Stimulated activated memory B cell treated with anti-CD40 and anti-IgM and Interleukin-4, amounts not matched to agents 10 μg/mL and 1 μg/mL and 100 μg/mL, for 72 hours (primary cell): ENCODE data around the gene VILL.
A peak's percentile ranks its signal among the peaks of the same experiment; 100 is the strongest.
"Not testable (repeated sequence)": the region's sequence is repeated elsewhere in the genome, so short reads cannot be mapped to it uniquely, and the experiment has no call there.

ENCODE experiments used
- ATAC-seq: fragments of 150-1000 bp; cut with Tn5 transposase; 2 replicates; pipeline ENCODE4 v1.10.0; 2021
- H3K27ac Mint-ChIP-seq: one replicate; pipeline ENCODE4 v1.8.0; 2022; ENCODE audit warnings: mild to moderate bottlenecking, mixed read lengths
- H3K27me3 Mint-ChIP-seq: one replicate; pipeline ENCODE4 v1.8.0; 2022; ENCODE audit warnings: mixed read lengths
- H3K36me3 Mint-ChIP-seq: one replicate; pipeline ENCODE4 v1.8.0; 2022; ENCODE audit warnings: mixed read lengths
- H3K4me1 Mint-ChIP-seq: one replicate; pipeline ENCODE4 v1.8.0; 2022; ENCODE audit warnings: mixed read lengths
- H3K4me3 Mint-ChIP-seq: one replicate; pipeline ENCODE4 v1.8.0; 2022; ENCODE audit warnings: mild to moderate bottlenecking, moderate library complexity, mixed read lengths
- H3K9me3 Mint-ChIP-seq: one replicate; pipeline ENCODE4 v1.8.0; 2022; ENCODE audit warnings: mixed read lengths

The VILL gene

GRCh38 chr3:37988376-37988775 is 2.2 kb upstream of the VILL start:
- H3K4me3 Mint-ChIP-seq, H3K27ac Mint-ChIP-seq, H3K4me1 Mint-ChIP-seq, H3K36me3 Mint-ChIP-seq, H3K9me3 Mint-ChIP-seq, ATAC-seq: not testable (repeated sequence)
- peaks cover 17% of the 10 kb centered on the region for H3K27me3 Mint-ChIP-seq

GRCh38 chr3:37988931-37989525 is 1.6 kb upstream of the VILL start:
- no peak for ATAC-seq
- Mint-ChIP-seq H3K4me3 (no peak overlapping the region), H3K27ac (no peak overlapping the region), H3K4me1 (peaks cover 9% of the 10 kb centered on the region), H3K27me3 (peaks cover 17% of the 10 kb centered on the region), H3K36me3 (no peaks in the 10 kb centered on the region), H3K9me3 (no peaks in the 10 kb centered on the region)

- ATAC-seq: no peak
- no peaks in the 10 kb centered on the region for H3K9me3 Mint-ChIP-seq
- H3K4me1 Mint-ChIP-seq: peaks cover 9% of the 10 kb centered on the region
- peaks cover 8% of the 10 kb centered on the region for H3K27me3 Mint-ChIP-seq
- H3K27ac Mint-ChIP-seq: no peak overlapping the region
- H3K36me3 Mint-ChIP-seq: no peaks in the 10 kb centered on the region
- H3K4me3 Mint-ChIP-seq: no peak overlapping the region
These were observed 635 bp upstream of the VILL start for GRCh38 chr3:37989821-37990480.

GRCh38 chr3:37991109-37991508 is 523 bp downstream of the VILL start:
- Mint-ChIP-seq H3K36me3 (no peaks in the 10 kb centered on the region), H3K27me3 (no peaks in the 10 kb centered on the region), H3K4me1 (peaks cover 19% of the 10 kb centered on the region), H3K9me3 (no peaks in the 10 kb centered on the region), H3K27ac (no peak overlapping the region), H3K4me3 (no peak overlapping the region)
- ATAC-seq: no peak

GRCh38 chr3:37991823-37992222 is 1.2 kb downstream of the VILL start:
- H3K36me3 Mint-ChIP-seq: peaks cover 7% of the 10 kb centered on the region
- no peak for ATAC-seq
- H3K27me3 Mint-ChIP-seq: no peaks in the 10 kb centered on the region
- H3K27ac Mint-ChIP-seq: no peak overlapping the region
- no peaks in the 10 kb centered on the region for H3K9me3 Mint-ChIP-seq
- H3K4me1 Mint-ChIP-seq: peaks cover 25% of the 10 kb centered on the region
- H3K4me3 Mint-ChIP-seq: no peak overlapping the region

GRCh38 chr3:37992271-37993066 is 1.9 kb downstream of the VILL start:
- Mint-ChIP-seq H3K36me3 (peaks cover 12% of the 10 kb centered on the region), H3K9me3 (no peaks in the 10 kb centered on the region), H3K27ac (no peak overlapping the region), H3K4me1 (peaks cover 29% of the 10 kb centered on the region), H3K4me3 (no peak overlapping the region), H3K27me3 (no peaks in the 10 kb centered on the region)
- ATAC-seq: no peak

GRCh38 chr3:37993067-37993455 is 2.5 kb downstream of the VILL start:
- Mint-ChIP-seq H3K4me3 (no peak overlapping the region), H3K27ac (peak overlapping the region; percentile 91), H3K9me3 (no peaks in the 10 kb centered on the region), H3K4me1 (peaks cover 32% of the 10 kb centered on the region), H3K36me3 (peaks cover 12% of the 10 kb centered on the region), H3K27me3 (no peaks in the 10 kb centered on the region)
- no peak for ATAC-seq

- H3K27ac Mint-ChIP-seq: peak overlapping the region; percentile 91
- ATAC-seq: no peak
- H3K27me3 Mint-ChIP-seq: no peaks in the 10 kb centered on the region
- peaks cover 12% of the 10 kb centered on the region for H3K36me3 Mint-ChIP-seq
- H3K4me1 Mint-ChIP-seq: peaks cover 36% of the 10 kb centered on the region
- peak overlapping the region; percentile 94 for H3K4me3 Mint-ChIP-seq
- no peaks in the 10 kb centered on the region for H3K9me3 Mint-ChIP-seq
These were observed 2.9 kb downstream of the VILL start for GRCh38 chr3:37993460-37993819.

- H3K9me3 Mint-ChIP-seq: no peaks in the 10 kb centered on the region
- H3K27ac Mint-ChIP-seq: peak overlapping the region; percentile 91
- peaks cover 41% of the 10 kb centered on the region for H3K4me1 Mint-ChIP-seq
- H3K4me3 Mint-ChIP-seq: peak overlapping the region; percentile 94
- ATAC-seq: peak; percentile 76
- no peaks in the 10 kb centered on the region for H3K27me3 Mint-ChIP-seq
- H3K36me3 Mint-ChIP-seq: peaks cover 12% of the 10 kb centered on the region
These were observed 3.4 kb downstream of the VILL start for GRCh38 chr3:37993820-37994638.

GRCh38 chr3:37994639-37994972 is 4.0 kb downstream of the VILL start:
- Mint-ChIP-seq H3K36me3 (peaks cover 15% of the 10 kb centered on the region), H3K4me1 (peaks cover 47% of the 10 kb centered on the region), H3K27me3 (no peaks in the 10 kb centered on the region), H3K9me3 (no peaks in the 10 kb centered on the region), H3K4me3 (peak overlapping the region; percentile 94), H3K27ac (peak overlapping the region; percentile 91)
- no peak for ATAC-seq

- peaks cover 58% of the 10 kb centered on the region for H3K4me1 Mint-ChIP-seq
- H3K9me3 Mint-ChIP-seq: no peaks in the 10 kb centered on the region
These were observed 5.4 kb downstream of the VILL start for GRCh38 chr3:37995652-37996641.

GRCh38 chr3:37996785-37997301 is 6.3 kb downstream of the VILL start:
- Mint-ChIP-seq H3K4me1 (peaks cover 58% of the 10 kb centered on the region), H3K9me3 (no peaks in the 10 kb centered on the region), H3K27me3 (no peaks in the 10 kb centered on the region), H3K27ac (no peak overlapping the region), H3K36me3 (peaks cover 28% of the 10 kb centered on the region), H3K4me3 (peak overlapping the region; percentile 2)
- ATAC-seq: peak; percentile 54

More at GRCh38 chr3:37995652-37996641, 5.4 kb downstream of the VILL start:
- no peak for ATAC-seq
- Mint-ChIP-seq H3K27me3 (no peaks in the 10 kb centered on the region), H3K27ac (no peak overlapping the region), H3K36me3 (peaks cover 26% of the 10 kb centered on the region), H3K4me3 (no peak overlapping the region)

- no peaks in the 10 kb centered on the region for H3K27me3 Mint-ChIP-seq
- H3K4me3 Mint-ChIP-seq: no peak overlapping the region
- ATAC-seq: no peak
- H3K27ac Mint-ChIP-seq: no peak overlapping the region
- H3K9me3 Mint-ChIP-seq: no peaks in the 10 kb centered on the region
- peaks cover 58% of the 10 kb centered on the region for H3K4me1 Mint-ChIP-seq
- H3K36me3 Mint-ChIP-seq: peaks cover 33% of the 10 kb centered on the region
These were observed 6.8 kb downstream of the VILL start for GRCh38 chr3:37997342-37997741.

- H3K36me3 Mint-ChIP-seq: peaks cover 36% of the 10 kb centered on the region
- no peak for ATAC-seq
- no peaks in the 10 kb centered on the region for H3K27me3 Mint-ChIP-seq
- H3K4me3 Mint-ChIP-seq: peak overlapping the region; percentile 79
- peak overlapping the region; percentile 94 for H3K27ac Mint-ChIP-seq
- H3K9me3 Mint-ChIP-seq: no peaks in the 10 kb centered on the region
- H3K4me1 Mint-ChIP-seq: peaks cover 60% of the 10 kb centered on the region
These were observed 7.3 kb downstream of the VILL start for GRCh38 chr3:37997791-37998370.
